HepG2 (cell line): ENCODE data around the gene NACC2. TPM values are rescaled to one million over a fixed set of nuclear protein-coding genes. Genes with fewer than 3 reads are reported as not detected.
A peak's percentile ranks its signal among the peaks of the same experiment; 100 is the strongest.

Source experiments
- DNMT1 ChIP-seq: sonication (generic); formaldehyde crosslinking; IDR thresholded peaks from 2 replicates; pipeline ENCODE4 v1.5.1; 2020; ENCODE audit warnings: mild to moderate bottlenecking, missing genetic modification reagents
- ETV5 ChIP-seq: IDR thresholded peaks from 2 replicates; pipeline ENCODE4 v1.6.1; 2018; ENCODE audit warnings: missing biosample characterization, missing genetic modification reagents, inconsistent platforms, borderline replicate concordance
- FOXC1 ChIP-seq: sonication (generic); formaldehyde crosslinking; IDR thresholded peaks from 2 replicates; pipeline ENCODE4 v1.8.0; 2022; ENCODE audit warnings: mild to moderate bottlenecking, missing genetic modification reagents, borderline replicate concordance
- FOXP1 ChIP-seq, 2 experiments: fragments of 450-650 bp in 1 of 2; IDR thresholded peaks; 2 replicates each; pipeline ENCODE4 v1.6.1; 2017 to 2018; ENCODE audit warnings: antibody characterized with exemption in 1 of 2
- HDAC2 ChIP-seq: sonication (generic); formaldehyde crosslinking; IDR thresholded peaks from 2 replicates; pipeline ENCODE4 v1.4.0; 2020; ENCODE audit warnings: missing genetic modification reagents
- KDM5B ChIP-seq: sonication (generic); formaldehyde crosslinking; IDR thresholded peaks from 2 replicates; pipeline ENCODE4 v1.4.0; 2020; ENCODE audit warnings: missing genetic modification reagents, mild to moderate bottlenecking, borderline replicate concordance
- NFE2L2 ChIP-seq: fragments of 150-350 bp; IDR thresholded peaks from 2 replicates; pipeline ENCODE4 v1.6.1; 2014; ENCODE audit warnings: low read length
- NONO ChIP-seq, 2 experiments: fragments of 450-650 bp in 1 of 2; sonication (generic) in 1 of 2; formaldehyde crosslinking in 1 of 2; IDR thresholded peaks in 1 of 2; conservative IDR thresholded peaks in 1 of 2; 2 replicates each; pipeline versions ENCODE4 v1.6.1 to v1.8.0; 2017 to 2022; ENCODE audit warnings: mild to moderate bottlenecking in 1 of 2, missing genetic modification reagents in 1 of 2, moderate library complexity in 1 of 2
- PAWR ChIP-seq: sonication (generic); formaldehyde crosslinking; IDR thresholded peaks from 2 replicates; pipeline ENCODE4 v1.4.0; 2020; ENCODE audit warnings: missing genetic modification reagents, mild to moderate bottlenecking, borderline replicate concordance
- PRPF4 ChIP-seq: fragments of 200-400 bp; formaldehyde crosslinking; IDR thresholded peaks from 2 replicates; pipeline ENCODE4 v1.6.1; 2016; ENCODE audit warnings: low read length, low read depth; ENCODE audit not compliant: poor library complexity, severe bottlenecking
- RAD51 ChIP-seq: fragments of 450-650 bp; IDR thresholded peaks from 2 replicates; pipeline ENCODE4 v1.6.1; 2016; ENCODE audit warnings: borderline replicate concordance
- SALL1 ChIP-seq: sonication (generic); formaldehyde crosslinking; IDR thresholded peaks from 2 replicates; pipeline ENCODE4 v1.8.0; 2022; ENCODE audit warnings: mild to moderate bottlenecking, missing genetic modification reagents
- SOX13 ChIP-seq, 3 experiments: fragments of 450-650 bp in 1 of 3; sonication (generic) in 1 of 3; formaldehyde crosslinking in 1 of 3; IDR thresholded peaks in 2 of 3; conservative IDR thresholded peaks in 1 of 3; 2 replicates each; pipeline versions ENCODE4 v1.5.0 to v1.6.1; 2016 to 2020; ENCODE audit warnings: antibody characterized with exemption in 1 of 3, mild to moderate bottlenecking in 1 of 3, missing compliant biosample characterization in 1 of 3, missing genetic modification reagents in 1 of 3, moderate library complexity in 1 of 3
- ZNF124 ChIP-seq: sonication (generic); formaldehyde crosslinking; IDR thresholded peaks from 2 replicates; pipeline ENCODE4 v1.4.0; 2020; ENCODE audit warnings: missing genetic modification reagents
- ZNF136 ChIP-seq: sonication (generic); formaldehyde crosslinking; IDR thresholded peaks from 2 replicates; pipeline ENCODE4 v1.8.1; 2022; ENCODE audit warnings: low read depth, mild to moderate bottlenecking, moderate library complexity, missing genetic modification reagents
- ZNF30 ChIP-seq: sonication (generic); formaldehyde crosslinking; IDR thresholded peaks from 2 replicates; pipeline ENCODE4 v1.5.0; 2020; ENCODE audit warnings: mild to moderate bottlenecking, missing genetic modification reagents
- ZNF558 ChIP-seq: sonication (generic); formaldehyde crosslinking; IDR thresholded peaks from 2 replicates; pipeline ENCODE4 v1.9.0; 2022; ENCODE audit warnings: mild to moderate bottlenecking, missing genetic modification reagents, borderline replicate concordance
- ZNF589 ChIP-seq: sonication (generic); formaldehyde crosslinking; conservative IDR thresholded peaks from 2 replicates; pipeline ENCODE4 v1.8.0; 2022; ENCODE audit warnings: mild to moderate bottlenecking, moderate library complexity, missing genetic modification reagents
- ZNF768 ChIP-seq: sonication (generic); formaldehyde crosslinking; IDR thresholded peaks from 2 replicates; pipeline ENCODE4 v1.4.0; 2020; ENCODE audit warnings: missing genetic modification reagents
- ZNF782 ChIP-seq: sonication (generic); formaldehyde crosslinking; IDR thresholded peaks from 2 replicates; pipeline ENCODE4 v1.4.0; 2020; ENCODE audit warnings: missing genetic modification reagents, mild to moderate bottlenecking, borderline replicate concordance
- polyA plus RNA-seq, 8 experiments: library from polyadenylated mRNA; depleted of rRNA in 3 of 8; stranded (reverse) in 7 of 8; unstranded in 1 of 8; fragments of >200 nt; fragmentation: Illumina TruSeq in 4 of 8; extraction: Trizol in 4 of 8; gene quantifications; 2 replicates each; pipeline versions ENCODE4 v1.2.1 to v1.2.3, GENCODE V29; 2011 to 2016; ENCODE audit warnings: low read depth in 4 of 8, missing spikeins in 1 of 8, mixed read lengths in 1 of 8; ENCODE audit not compliant: insufficient read depth in 1 of 8
- total RNA-seq, 5 experiments: library from RNA; depleted of rRNA; stranded (reverse); fragments of >200 nt; fragmentation: Illumina TruSeq; extraction: Trizol; gene quantifications; 2 replicates each; pipeline ENCODE4 v1.2.3, GENCODE V29; 2016; ENCODE audit warnings: low read depth in 1 of 5
- TF ChIP-seq, protein P1 (sequence below): IDR thresholded peaks from 2 replicates; pipeline ENCODE4 v1.6.1; 2012; ENCODE audit warnings: low read length, improper control_type of control experiment
- TF ChIP-seq, protein P2 (sequence below): sonication (generic); formaldehyde crosslinking; IDR thresholded peaks from 2 replicates; pipeline ENCODE4 v1.4.0; 2020; ENCODE audit warnings: missing genetic modification reagents
- TF ChIP-seq, protein P3 (sequence below): sonication (generic); formaldehyde crosslinking; IDR thresholded peaks from 2 replicates; pipeline ENCODE4 v1.4.0; 2020; ENCODE audit warnings: mild to moderate bottlenecking, missing genetic modification reagents

NACC2 gene
- total and polyA plus RNA-seq, 2 of the 13 experiments (the other 11 are each of a cell fraction or from before 2014, with no cell fraction given), result 5.9 to 12.3 TPM

DNA sequence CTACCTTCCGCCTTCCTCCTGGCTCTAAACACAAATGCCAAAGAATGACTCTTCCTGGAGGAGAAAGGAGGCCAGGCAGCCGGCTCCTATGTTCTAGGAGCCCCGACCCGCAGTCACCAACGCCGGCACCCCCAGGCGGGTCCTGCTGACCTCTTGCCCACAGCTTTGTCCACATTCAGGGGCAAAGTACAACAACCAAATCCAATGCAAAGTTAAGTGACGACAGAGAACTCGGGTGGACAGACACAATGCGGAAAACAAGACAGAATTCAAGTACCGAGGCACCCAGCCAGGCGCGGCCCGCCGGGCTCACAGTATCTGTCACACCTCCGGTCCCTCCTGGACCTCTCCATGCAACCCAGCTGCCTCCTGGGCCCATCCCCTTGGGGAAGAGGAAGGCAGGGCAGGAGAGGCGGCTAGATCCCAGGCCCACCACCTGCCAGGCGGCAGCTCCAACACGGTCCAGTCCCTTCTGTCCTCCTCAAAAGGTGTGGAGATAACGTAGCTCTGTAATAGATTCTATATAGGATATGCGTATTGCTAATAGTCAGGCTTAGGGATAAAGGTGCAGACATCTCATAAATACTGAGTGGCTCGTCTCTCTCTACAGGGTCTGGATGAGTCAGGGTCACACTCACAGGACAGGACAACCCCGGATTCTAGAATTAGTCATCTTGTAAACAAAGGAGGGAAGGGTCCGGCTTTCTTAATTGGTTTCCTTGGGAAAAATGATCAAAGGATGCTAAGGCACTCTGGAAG is 87.0 kb downstream of the NACC2 start (continued):
- TF ChIP-seq, protein P1, sequence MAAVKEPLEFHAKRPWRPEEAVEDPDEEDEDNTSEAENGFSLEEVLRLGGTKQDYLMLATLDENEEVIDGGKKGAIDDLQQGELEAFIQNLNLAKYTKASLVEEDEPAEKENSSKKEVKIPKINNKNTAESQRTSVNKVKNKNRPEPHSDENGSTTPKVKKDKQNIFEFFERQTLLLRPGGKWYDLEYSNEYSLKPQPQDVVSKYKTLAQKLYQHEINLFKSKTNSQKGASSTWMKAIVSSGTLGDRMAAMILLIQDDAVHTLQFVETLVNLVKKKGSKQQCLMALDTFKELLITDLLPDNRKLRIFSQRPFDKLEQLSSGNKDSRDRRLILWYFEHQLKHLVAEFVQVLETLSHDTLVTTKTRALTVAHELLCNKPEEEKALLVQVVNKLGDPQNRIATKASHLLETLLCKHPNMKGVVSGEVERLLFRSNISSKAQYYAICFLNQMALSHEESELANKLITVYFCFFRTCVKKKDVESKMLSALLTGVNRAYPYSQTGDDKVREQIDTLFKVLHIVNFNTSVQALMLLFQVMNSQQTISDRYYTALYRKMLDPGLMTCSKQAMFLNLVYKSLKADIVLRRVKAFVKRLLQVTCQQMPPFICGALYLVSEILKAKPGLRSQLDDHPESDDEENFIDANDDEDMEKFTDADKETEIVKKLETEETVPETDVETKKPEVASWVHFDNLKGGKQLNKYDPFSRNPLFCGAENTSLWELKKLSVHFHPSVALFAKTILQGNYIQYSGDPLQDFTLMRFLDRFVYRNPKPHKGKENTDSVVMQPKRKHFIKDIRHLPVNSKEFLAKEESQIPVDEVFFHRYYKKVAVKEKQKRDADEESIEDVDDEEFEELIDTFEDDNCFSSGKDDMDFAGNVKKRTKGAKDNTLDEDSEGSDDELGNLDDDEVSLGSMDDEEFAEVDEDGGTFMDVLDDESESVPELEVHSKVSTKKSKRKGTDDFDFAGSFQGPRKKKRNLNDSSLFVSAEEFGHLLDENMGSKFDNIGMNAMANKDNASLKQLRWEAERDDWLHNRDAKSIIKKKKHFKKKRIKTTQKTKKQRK, result no peak
- TF ChIP-seq PRPF4 (no peak), ZNF782 (CRISPR knock-in tag) (no peak), FOXC1 (CRISPR knock-in tag) (no peak), NFE2L2 (no peak), KDM5B (CRISPR knock-in tag) (no peak; the same call in 1 of the 2 replicates), ZNF136 (CRISPR knock-in tag) (no peak), ZNF558 (CRISPR knock-in tag) (no peak), NONO (IDR thresholded peaks at IDR 0.05) (no peak), NONO (CRISPR knock-in tag; conservative IDR thresholded peaks at IDR 0.05) (peak; percentile 53; the same call in 1 of the 2 replicates), PAWR (no peak), ZNF589 (no peak), ZNF30 (no peak), SALL1 (CRISPR knock-in tag) (peak; percentile 70), DNMT1 (CRISPR knock-in tag) (0 out of 2 replicates have a peak, but pooled peaks have one; percentile 16), FOXP1 (IDR thresholded peaks at IDR 0.05) (no peak), FOXP1 (CRISPR knock-in tag; IDR thresholded peaks at IDR 0.05) (peak; percentile 11; the same call in 1 of the 2 replicates), ZNF768 (no peak), HDAC2 (CRISPR knock-in tag) (peak; percentile 57), SOX13 (IDR thresholded peaks at IDR 0.05) (no peak), SOX13 (CRISPR knock-in tag; conservative IDR thresholded peaks at IDR 0.05 in 1 of 2, IDR thresholded peaks at IDR 0.05 in 1 of 2) (peak in 1 of 2 experiments; percentile 73; a peak in 2 of 4 replicates), RAD51 (no peak), ZNF124 (CRISPR knock-in tag) (no peak), ETV5 (CRISPR knock-in tag) (peak; percentile 43; the same call in 1 of the 2 replicates)
- TF ChIP-seq, protein P2, sequence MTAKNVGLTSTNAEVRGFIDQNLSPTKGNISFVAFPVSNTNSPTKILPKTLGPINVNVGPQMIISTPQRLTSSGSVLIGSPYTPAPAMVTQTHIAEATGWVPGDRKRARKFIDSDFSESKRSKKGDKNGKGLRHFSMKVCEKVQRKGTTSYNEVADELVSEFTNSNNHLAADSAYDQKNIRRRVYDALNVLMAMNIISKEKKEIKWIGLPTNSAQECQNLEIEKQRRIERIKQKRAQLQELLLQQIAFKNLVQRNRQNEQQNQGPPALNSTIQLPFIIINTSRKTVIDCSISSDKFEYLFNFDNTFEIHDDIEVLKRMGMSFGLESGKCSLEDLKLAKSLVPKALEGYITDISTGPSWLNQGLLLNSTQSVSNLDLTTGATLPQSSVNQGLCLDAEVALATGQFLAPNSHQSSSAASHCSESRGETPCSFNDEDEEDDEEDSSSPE (CRISPR knock-in tag), result peak; percentile 28; the same call in 1 of the 2 replicates
- TF ChIP-seq, protein P3, sequence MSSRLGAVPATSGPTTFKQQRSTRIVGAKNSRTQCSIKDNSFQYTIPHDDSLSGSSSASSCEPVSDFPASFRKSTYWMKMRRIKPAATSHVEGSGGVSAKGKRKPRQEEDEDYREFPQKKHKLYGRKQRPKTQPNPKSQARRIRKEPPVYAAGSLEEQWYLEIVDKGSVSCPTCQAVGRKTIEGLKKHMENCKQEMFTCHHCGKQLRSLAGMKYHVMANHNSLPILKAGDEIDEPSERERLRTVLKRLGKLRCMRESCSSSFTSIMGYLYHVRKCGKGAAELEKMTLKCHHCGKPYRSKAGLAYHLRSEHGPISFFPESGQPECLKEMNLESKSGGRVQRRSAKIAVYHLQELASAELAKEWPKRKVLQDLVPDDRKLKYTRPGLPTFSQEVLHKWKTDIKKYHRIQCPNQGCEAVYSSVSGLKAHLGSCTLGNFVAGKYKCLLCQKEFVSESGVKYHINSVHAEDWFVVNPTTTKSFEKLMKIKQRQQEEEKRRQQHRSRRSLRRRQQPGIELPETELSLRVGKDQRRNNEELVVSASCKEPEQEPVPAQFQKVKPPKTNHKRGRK (CRISPR knock-in tag), result no peak
